A673 (cell line): ENCODE results near the gene SERHL2. TPM values are rescaled to one million over a fixed set of nuclear protein-coding genes. Genes with fewer than 3 reads are reported as not detected.
"Not testable (repeated sequence)": the region's sequence is repeated elsewhere in the genome, so short reads cannot be mapped to it uniquely, and the experiment has no call there.

ENCODE experiments used
- BruUV-seq: library from RNA; stranded (reverse); fragments of 400-500 nt; replicated peaks from 2 replicates; lab custom pipeline; 2021; lab: Mats Ljungman, UMichigan
- CTCF ChIA-PET: fragments of 300-600 bp; sonication (Branson Sonifier 250); formaldehyde crosslinking; loops from one replicate; lab custom pipeline; 2022; ENCODE audit warnings: antibody characterized with exemption; lab: Charles Lee
- POLR2A ChIA-PET: fragments of 300-600 bp; sonication (Branson Sonifier 250); formaldehyde crosslinking; loops from one replicate; lab custom pipeline; 2022; ENCODE audit warnings: antibody characterized with exemption; ENCODE audit not compliant: low non-redundant PET; lab: Charles Lee
- DNase-seq: peaks from one replicate; pipeline ENCODE4 v3.0.0-alpha.2; 2015; ENCODE audit warnings: low spot score
- H3K27ac ChIP-seq: fragments of 200-600 bp; sonication (generic); 2 replicates; pipeline ENCODE4 v1.5.1; 2016; ENCODE audit warnings: mixed run types, low read depth, mild to moderate bottlenecking, mixed read lengths, antibody characterized with exemption, low read length; ENCODE audit not compliant: poor library complexity, severe bottlenecking
- H3K27me3 ChIP-seq: fragments of 200-600 bp; sonication (generic); replicated peaks from 2 replicates; pipeline ENCODE4 v1.6.1; 2017; ENCODE audit warnings: mixed run types, low read depth, mild to moderate bottlenecking, mixed read lengths, antibody characterized with exemption, low read length; ENCODE audit not compliant: insufficient read depth, poor library complexity
- H3K36me3 ChIP-seq: fragments of 200-600 bp; sonication (generic); 2 replicates; pipeline ENCODE4 v1.6.1; 2016; ENCODE audit warnings: mixed run types, mild to moderate bottlenecking, mixed read lengths, antibody characterized with exemption, low read length; ENCODE audit not compliant: insufficient read depth, poor library complexity, severe bottlenecking
- H3K4me1 ChIP-seq: fragments of 200-600 bp; sonication (generic); 2 replicates; pipeline ENCODE4 v1.6.1; 2017; ENCODE audit warnings: mixed run types, mild to moderate bottlenecking, mixed read lengths, antibody characterized with exemption, low read length; ENCODE audit not compliant: insufficient read depth, poor library complexity, severe bottlenecking
- H3K4me3 ChIP-seq: fragments of 200-600 bp; sonication (generic); 2 replicates; pipeline ENCODE4 v1.5.1; 2016; ENCODE audit warnings: low read depth, mixed run types, mild to moderate bottlenecking, mixed read lengths, low read length; ENCODE audit not compliant: poor library complexity, severe bottlenecking
- H3K9me3 ChIP-seq: fragments of 200-600 bp; sonication (generic); 2 replicates; pipeline ENCODE4 v1.6.1; 2016; ENCODE audit warnings: mixed run types, low read depth, mild to moderate bottlenecking, mixed read lengths, antibody characterized with exemption, low read length; ENCODE audit not compliant: poor library complexity, severe bottlenecking
- EZH2 ChIP-seq: fragments of 200-600 bp; sonication (generic); IDR thresholded peaks from 2 replicates; pipeline ENCODE4 v1.6.1; 2017; ENCODE audit warnings: borderline replicate concordance, low read depth, mild to moderate bottlenecking, mixed read lengths, antibody characterized with exemption, low read length; ENCODE audit not compliant: poor library complexity, severe bottlenecking
- intact Hi-C: fragments of 100-400 bp; cut with micrococcal nuclease; formaldehyde crosslinking; loops from one replicate; pipeline ENCODE4 v1.10.0; 2022; ENCODE audit not compliant: unreplicated experiment
- total RNA-seq: library from RNA; stranded (reverse); gene quantifications from 2 replicates; pipeline ENCODE4 v1.2.3, GENCODE V29; 2021
- TF ChIP-seq, protein P1 (sequence below): fragments of 300-800, 200-600 bp; sonication (generic); conservative IDR thresholded peaks from 2 replicates; pipeline ENCODE4 v1.5.1; 2017; ENCODE audit warnings: low read depth, mild to moderate bottlenecking, antibody characterized with exemption, low read length, moderate library complexity, mixed read lengths

Gene SERHL2
- total RNA-seq, 1 experiment from 2014 or later: 0.49 TPM

DNA sequence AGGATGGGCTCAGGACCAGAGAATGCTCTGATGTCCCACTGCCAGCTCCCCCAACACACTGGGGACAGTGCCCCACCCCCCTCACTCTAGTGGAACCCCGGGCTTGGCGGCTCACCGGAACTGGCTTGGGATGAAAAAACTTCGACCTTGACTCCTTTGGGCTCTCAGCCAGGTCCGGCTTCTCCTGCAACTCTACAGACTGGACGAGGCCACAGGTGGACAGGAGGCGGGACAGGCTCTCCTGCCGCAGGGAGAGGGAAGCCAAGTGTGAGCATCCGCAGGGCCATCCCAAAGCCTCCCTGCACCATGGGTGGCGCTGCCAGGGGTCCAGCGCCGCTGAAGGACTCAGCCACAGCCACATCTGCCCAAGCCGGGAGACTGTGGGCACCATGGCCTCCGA lies 37.9 kb upstream of the SERHL2 start:
- CTCF ChIA-PET: no interaction called here
- DNase-seq: no peak
- H3K4me1 ChIP-seq: peaks cover 4% of the 10 kb centered on the region
- BruUV-seq: no TSS peak
- POLR2A ChIA-PET: no interaction called here
- H3K27ac ChIP-seq: no peak overlapping the region
- no peak overlapping the region for H3K4me3 ChIP-seq
- peaks cover 31% of the 10 kb centered on the region for H3K36me3 ChIP-seq
- TF ChIP-seq, protein P1, sequence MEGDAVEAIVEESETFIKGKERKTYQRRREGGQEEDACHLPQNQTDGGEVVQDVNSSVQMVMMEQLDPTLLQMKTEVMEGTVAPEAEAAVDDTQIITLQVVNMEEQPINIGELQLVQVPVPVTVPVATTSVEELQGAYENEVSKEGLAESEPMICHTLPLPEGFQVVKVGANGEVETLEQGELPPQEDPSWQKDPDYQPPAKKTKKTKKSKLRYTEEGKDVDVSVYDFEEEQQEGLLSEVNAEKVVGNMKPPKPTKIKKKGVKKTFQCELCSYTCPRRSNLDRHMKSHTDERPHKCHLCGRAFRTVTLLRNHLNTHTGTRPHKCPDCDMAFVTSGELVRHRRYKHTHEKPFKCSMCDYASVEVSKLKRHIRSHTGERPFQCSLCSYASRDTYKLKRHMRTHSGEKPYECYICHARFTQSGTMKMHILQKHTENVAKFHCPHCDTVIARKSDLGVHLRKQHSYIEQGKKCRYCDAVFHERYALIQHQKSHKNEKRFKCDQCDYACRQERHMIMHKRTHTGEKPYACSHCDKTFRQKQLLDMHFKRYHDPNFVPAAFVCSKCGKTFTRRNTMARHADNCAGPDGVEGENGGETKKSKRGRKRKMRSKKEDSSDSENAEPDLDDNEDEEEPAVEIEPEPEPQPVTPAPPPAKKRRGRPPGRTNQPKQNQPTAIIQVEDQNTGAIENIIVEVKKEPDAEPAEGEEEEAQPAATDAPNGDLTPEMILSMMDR: no peak
- no peak for TF ChIP-seq EZH2
- no peaks in the 10 kb centered on the region for H3K27me3 ChIP-seq
- intact Hi-C loops: no loop called here
- H3K9me3 ChIP-seq: no peaks in the 10 kb centered on the region

DNA sequence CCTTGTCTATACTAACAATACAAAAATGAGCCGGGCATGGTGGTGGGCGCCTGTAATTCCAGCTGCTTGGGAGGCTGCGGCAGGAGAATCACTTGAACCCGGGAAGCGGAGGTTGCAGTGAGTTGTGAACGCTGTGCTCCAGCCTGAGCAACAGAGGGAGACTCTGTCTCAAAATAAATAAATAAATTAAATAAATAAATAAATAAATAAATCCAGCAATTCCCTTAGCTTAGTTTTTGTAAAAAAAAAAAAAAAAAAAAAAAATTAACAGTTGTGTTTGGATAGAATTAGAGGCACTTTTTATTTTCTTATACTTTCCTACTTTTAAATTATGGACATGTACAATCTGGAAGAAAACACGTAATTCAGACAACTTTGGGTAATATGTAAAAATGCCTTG lies 36.7 kb upstream of the SERHL2 start:
- CTCF ChIA-PET, POLR2A ChIA-PET: not testable (repeated sequence)
- H3K36me3 ChIP-seq: peaks cover 25% of the 10 kb centered on the region

DNA sequence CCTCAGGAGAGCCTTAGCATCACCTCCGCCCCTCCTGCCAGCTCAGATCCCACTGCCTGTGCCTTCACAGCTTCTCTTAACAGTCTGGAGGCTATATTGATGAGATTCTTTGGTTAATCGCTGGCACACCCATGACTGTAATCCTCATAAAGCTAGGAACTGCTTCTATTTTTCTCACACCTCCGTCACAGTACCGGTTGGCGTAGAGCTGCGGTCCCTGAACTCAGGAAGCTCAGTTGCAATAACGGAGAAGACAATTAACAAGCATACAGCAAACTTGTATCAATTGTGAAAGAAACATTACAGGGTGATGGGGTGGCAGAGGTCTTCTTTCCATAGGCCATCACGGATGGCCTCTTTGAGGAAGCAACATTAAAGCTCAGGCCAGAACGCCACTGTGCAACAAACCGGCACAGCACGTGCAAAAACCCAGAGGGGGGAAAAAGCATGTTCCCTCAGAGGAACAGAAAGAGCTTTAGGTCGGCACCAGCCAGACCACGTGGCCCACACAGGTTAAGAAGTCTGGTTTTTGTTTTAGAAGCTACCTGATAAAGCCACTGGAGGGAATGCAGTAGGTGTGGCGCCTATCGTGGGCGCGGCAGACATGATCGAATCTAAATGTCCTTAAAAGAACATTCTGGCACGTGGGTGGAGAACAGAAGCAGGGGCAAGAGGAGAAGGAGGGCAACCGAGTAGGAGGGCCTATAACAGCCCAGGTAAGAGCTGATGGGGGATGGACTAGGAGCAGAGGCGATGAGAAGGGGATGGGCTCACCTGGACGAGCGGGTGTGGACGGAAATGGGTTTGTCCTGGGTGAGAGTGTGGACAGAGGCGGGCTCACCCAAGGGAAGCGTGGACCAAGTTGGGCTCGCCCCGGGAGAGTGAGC lies 34.9 kb upstream of the SERHL2 start:
- Histone ChIP-seq H3K4me3 (peak overlapping the region; percentile 71), H3K36me3 (peaks cover 25% of the 10 kb centered on the region), H3K27ac (peak overlapping the region; percentile 76)
- H3K27me3 ChIP-seq, H3K4me1 ChIP-seq, POLR2A ChIA-PET, BruUV-seq, DNase-seq, CTCF ChIA-PET, H3K9me3 ChIP-seq, intact Hi-C loops: not testable (repeated sequence)

More for the DNA sequence above, 36.7 kb upstream of the SERHL2 start:
- H3K27me3 ChIP-seq, H3K4me3 ChIP-seq, H3K27ac ChIP-seq, H3K9me3 ChIP-seq, DNase-seq, H3K4me1 ChIP-seq, BruUV-seq, intact Hi-C loops: not testable (repeated sequence)

DNA sequence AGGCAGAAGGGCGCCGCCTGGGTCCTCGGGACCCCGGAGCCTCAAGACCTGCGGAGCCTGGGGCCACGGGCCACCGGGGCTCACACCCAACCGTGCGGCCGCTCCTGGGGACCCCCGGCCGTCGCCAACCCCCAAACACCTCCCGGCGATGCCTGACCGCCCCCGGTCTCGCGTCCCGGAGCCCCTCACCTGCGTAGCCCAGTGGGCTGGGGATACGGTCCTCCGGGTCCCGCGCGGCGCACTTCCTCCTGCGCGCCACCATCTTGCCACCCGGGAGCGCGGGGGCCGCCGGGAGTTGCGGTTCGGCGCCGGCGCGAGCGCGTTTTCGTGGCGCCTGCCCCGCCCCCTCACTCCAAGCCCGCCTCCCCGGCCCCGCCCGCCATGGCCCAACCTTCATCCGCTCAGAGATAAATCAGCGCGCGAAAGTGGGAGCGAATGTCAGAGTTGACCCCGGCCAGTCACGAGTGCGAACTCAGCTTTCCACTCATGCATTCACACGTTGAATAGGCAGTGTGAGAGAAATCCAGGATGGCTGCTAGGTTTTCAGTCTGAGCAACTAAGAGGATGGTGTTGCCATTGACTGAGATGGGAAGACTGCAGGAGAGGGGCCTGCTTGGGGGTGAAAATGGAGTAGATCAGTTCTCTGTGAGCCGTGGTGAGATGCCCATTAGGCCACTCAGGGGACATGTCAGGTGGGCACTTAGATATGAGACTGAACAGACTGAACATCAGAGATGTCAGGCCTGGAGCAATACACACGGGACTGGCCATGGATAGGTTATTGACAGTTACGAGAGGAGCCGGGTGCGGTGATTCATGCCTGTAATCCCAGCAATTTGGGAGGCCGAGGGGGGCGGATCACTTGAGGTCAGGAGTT lies 34.0 kb upstream of the SERHL2 start, which contains the start of gene RRP7A:
TSS of gene RRP7A (minus strand) at position 272 of the 877 bp plus-strand sequence. CDS start at position 262, 10 bp downstream.
- intact Hi-C loops: no loop called here
- H3K36me3 ChIP-seq: peaks cover 18% of the 10 kb centered on the region
- no peaks in the 10 kb centered on the region for H3K9me3 ChIP-seq
- H3K27me3 ChIP-seq: no peaks in the 10 kb centered on the region
- peak within 1 kb of the TSS; percentile 71 for H3K4me3 ChIP-seq
- no TSS peak for BruUV-seq
- TF ChIP-seq, protein P1: no peak
- no peak for TF ChIP-seq EZH2
- DNase-seq: peak; percentile 85
- peaks cover 4% of the 10 kb centered on the region for H3K4me1 ChIP-seq
- peak within 1 kb of the TSS; percentile 76 for H3K27ac ChIP-seq
- CTCF ChIA-PET: no interaction called here
- POLR2A ChIA-PET: no interaction called here
